Panc1 (cell line): ENCODE data around the gene SEMA4A.

Source experiments
- CTCF ChIP-seq: fragments of 450-650 bp; IDR thresholded peaks from 2 replicates; pipeline ENCODE4 v1.5.1; 2017; ENCODE audit warnings: mild to moderate bottlenecking
- POLR2AphosphoS5 ChIP-seq: IDR thresholded peaks from 2 replicates; pipeline ENCODE4 v1.6.1; 2012; ENCODE audit warnings: mild to moderate bottlenecking, low read depth, low read length, moderate library complexity
- TCF7L2 ChIP-seq: IDR thresholded peaks from 2 replicates; pipeline ENCODE4 v1.6.1; 2011; ENCODE audit warnings: mild to moderate bottlenecking, low read depth, low read length, inconsistent platforms

DNA sequence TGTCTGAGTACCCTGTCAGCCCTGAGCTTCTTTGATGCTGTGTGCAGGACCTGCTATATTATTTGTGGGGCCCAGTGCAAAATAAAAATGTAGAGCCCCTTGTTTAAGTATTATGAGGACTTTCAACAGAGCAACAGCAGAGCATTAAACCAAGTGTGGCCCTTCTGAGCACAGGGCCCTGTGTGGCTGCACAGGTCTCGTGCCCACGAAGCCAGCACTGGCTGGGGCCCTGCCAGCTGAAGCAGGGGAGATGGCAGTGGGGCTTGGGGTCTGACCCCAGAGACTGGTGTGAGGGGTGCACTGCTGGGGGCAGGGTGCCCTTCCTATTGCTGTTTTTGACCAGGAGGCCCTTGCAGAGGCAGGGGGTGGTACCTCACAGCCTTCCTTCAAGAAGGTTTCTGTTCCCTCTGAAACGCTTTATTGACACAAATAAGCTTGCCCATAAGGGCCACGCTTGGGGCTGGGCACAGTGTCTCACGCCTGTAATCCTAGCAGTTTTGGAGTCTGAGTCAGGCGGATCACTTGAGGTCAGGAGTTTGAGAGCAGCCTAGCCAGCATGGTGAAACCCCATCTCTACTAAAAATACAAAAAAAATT lies 2.2 kb upstream of the SEMA4A start:
- TF ChIP-seq CTCF (no peak), TCF7L2 (no peak), POLR2AphosphoS5 (no peak)
